ENCODE measurements around the gene BAIAP2L1. TPM values are rescaled to one million over a fixed set of nuclear protein-coding genes. Genes with fewer than 3 reads are reported as not detected.

BAIAP2L1 gene
- total and polyA plus RNA-seq, 2 donors from 2014 or later = 9.6 to 18.8 TPM

GRCh38 chr7:98329100-98329790, 71.6 kb downstream of the BAIAP2L1 start:
- no peak for DNase-seq
- intact Hi-C loops (cut with DNase I) = no loop called here
- Histone ChIP-seq H3K4me1 (ENCODE audit: control insufficient read depth in 2 of 3, insufficient read depth in 2 of 3, low read depth in 1 of 3, low read length in 3 of 3) (no peaks in the 10 kb centered on the region), H3K36me3 (ENCODE audit: control insufficient read depth in 2 of 3, insufficient read depth in 3 of 3, low read length in 3 of 3) (no peaks in the 10 kb centered on the region), H3K27me3 (ENCODE audit: control insufficient read depth, insufficient read depth, low read length) (no peaks in the 10 kb centered on the region), H3K9ac (ENCODE audit: low read length in 3 of 3) (no peak overlapping the region), H3K27ac (ENCODE audit: low read depth in 2 of 2, low read length in 2 of 2) (no peak overlapping the region), H3K9me3 (ENCODE audit: control insufficient read depth in 2 of 3, insufficient read depth in 1 of 3, low read length in 3 of 3) (no peaks in the 10 kb centered on the region), H3K4me3 (ENCODE audit: low read length in 3 of 3) (no peak overlapping the region)
- FAIRE-seq = no peak
- no peak for TF ChIP-seq CTCF (IDR thresholded peaks at IDR 0.05; ENCODE audit: borderline replicate concordance, extremely low read depth, insufficient read depth)

- intact Hi-C loops (cut with DNase I) = no loop called here
- no peaks in the 10 kb centered on the region for H3K9me3 ChIP-seq (ENCODE audit: control insufficient read depth in 2 of 3, insufficient read depth in 1 of 3, low read length in 3 of 3)
- H3K4me3 ChIP-seq (ENCODE audit: low read length in 3 of 3) = no peak overlapping the region
- FAIRE-seq = no peak
- no peaks in the 10 kb centered on the region for H3K4me1 ChIP-seq (ENCODE audit: control insufficient read depth in 2 of 3, insufficient read depth in 2 of 3, low read depth in 1 of 3, low read length in 3 of 3)
- H3K36me3 ChIP-seq (ENCODE audit: control insufficient read depth in 2 of 3, insufficient read depth in 3 of 3, low read length in 3 of 3) = no peaks in the 10 kb centered on the region
- DNase-seq = no peak
- no peak overlapping the region for H3K27ac ChIP-seq (ENCODE audit: low read depth in 2 of 2, low read length in 2 of 2)
- no peak overlapping the region for H3K9ac ChIP-seq (ENCODE audit: low read length in 3 of 3)
- TF ChIP-seq CTCF (IDR thresholded peaks at IDR 0.05; ENCODE audit: borderline replicate concordance, extremely low read depth, insufficient read depth) = no peak
- H3K27me3 ChIP-seq (ENCODE audit: control insufficient read depth, insufficient read depth, low read length) = no peaks in the 10 kb centered on the region
These were observed 76.1 kb downstream of the BAIAP2L1 start for GRCh38 chr7:98324782-98325181.

GRCh38 chr7:98323597-98324322, 77.1 kb downstream of the BAIAP2L1 start:
- Histone ChIP-seq H3K4me1 (ENCODE audit: control insufficient read depth in 2 of 3, insufficient read depth in 2 of 3, low read depth in 1 of 3, low read length in 3 of 3) (no peaks in the 10 kb centered on the region), H3K36me3 (ENCODE audit: control insufficient read depth in 2 of 3, insufficient read depth in 3 of 3, low read length in 3 of 3) (no peaks in the 10 kb centered on the region), H3K9me3 (ENCODE audit: control insufficient read depth in 2 of 3, insufficient read depth in 1 of 3, low read length in 3 of 3) (no peaks in the 10 kb centered on the region), H3K27ac (ENCODE audit: low read depth in 2 of 2, low read length in 2 of 2) (no peak overlapping the region), H3K9ac (ENCODE audit: low read length in 3 of 3) (no peak overlapping the region), H3K4me3 (ENCODE audit: low read length in 3 of 3) (no peak overlapping the region), H3K27me3 (ENCODE audit: control insufficient read depth, insufficient read depth, low read length) (no peaks in the 10 kb centered on the region)
- FAIRE-seq (no peak), DNase-seq (peak in 3 of 5 donors; percentile 43 to 65 (median 54))
- intact Hi-C loops (cut with DNase I) = no loop called here
- no peak for TF ChIP-seq CTCF (IDR thresholded peaks at IDR 0.05; ENCODE audit: borderline replicate concordance, extremely low read depth, insufficient read depth)

Data from kidney (tissue), 14 donors.